Raji (cell line): Measurements from ENCODE around the gene RPL26.
A peak's percentile ranks its signal among the peaks of the same experiment; 100 is the strongest.

Experiments
- POLR2A ChIP-seq: IDR thresholded peaks from 2 replicates; pipeline ENCODE4 v1.6.1; 2011; ENCODE audit warnings: low read depth, low read length, control low read depth; ENCODE audit not compliant: insufficient read depth

The RPL26 gene

DNA sequence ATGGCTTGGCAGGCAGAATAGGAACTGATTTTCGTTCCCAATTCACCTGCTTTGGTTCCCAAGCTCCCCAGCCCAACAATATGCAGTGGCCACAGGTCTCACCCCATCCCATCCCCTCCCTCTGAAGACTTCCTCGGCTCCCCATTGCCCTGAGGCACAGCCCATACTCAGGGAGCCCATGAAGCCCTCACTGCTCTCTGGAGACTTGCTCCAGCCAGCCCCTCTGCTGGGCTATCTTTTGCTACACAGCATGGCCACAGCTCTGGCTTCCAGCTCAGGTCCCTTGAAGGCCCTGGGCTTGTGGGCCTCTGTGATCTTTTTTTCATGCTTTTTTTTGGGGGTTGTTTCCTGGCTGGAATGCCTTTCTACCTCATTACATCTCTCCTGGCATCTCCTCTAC is 23.2 kb upstream of the RPL26 start:
- TF ChIP-seq POLR2A, result no peak

DNA sequence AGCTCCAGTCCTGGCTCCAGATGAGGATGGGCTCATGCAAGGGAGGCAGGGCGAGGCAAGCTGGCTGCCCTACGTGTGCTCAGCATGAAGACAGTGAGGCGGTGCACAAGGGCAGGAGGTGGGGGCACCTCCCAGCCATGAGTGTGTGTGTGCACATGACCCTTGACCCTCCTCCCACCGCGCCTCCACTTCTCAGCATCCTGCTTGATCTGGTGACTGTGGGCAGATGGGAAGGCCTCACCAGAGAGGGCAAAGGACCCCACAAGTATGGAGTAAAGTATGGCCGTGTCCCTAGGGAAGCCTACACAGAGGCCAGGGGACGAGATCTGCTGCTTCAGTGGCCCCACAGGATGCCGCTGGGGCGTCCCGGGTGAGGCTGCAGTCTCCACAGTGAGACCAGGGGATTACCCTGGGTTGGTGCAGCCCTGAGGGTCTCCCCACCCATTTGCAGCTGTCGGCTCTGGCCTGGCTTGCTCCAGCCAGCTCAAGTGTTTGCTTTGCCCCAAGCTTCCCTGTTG is 22.6 kb upstream of the RPL26 start:
- no peak for TF ChIP-seq POLR2A

DNA sequence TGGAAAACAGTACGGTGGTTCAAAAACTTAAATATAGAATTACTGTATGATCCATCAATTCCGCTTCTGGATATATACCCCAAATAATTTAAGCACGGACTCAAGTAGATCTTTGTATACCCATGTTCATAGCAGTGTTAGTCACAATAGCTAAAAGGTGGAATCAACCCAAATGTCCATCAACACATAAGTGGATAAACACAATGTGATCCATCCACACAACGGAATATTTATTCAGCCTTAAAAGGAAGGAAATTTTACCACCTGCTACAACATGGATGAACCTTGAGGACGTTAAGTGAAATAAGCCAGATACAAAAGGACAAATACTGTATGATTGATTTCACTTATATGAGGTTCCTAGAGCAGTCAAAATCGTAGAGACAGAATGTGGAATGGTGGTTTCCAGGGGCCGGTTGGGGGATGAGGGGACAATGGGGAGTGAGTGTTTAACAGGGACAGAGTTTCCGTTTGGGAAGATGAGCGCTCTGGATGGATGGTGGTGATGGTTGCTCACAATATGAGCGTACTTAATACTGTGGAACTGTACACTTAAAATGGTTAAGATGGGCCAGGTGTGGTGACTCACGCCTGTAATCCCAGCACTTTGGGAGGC is 20.0 kb upstream of the RPL26 start:
- no peak for TF ChIP-seq POLR2A

DNA sequence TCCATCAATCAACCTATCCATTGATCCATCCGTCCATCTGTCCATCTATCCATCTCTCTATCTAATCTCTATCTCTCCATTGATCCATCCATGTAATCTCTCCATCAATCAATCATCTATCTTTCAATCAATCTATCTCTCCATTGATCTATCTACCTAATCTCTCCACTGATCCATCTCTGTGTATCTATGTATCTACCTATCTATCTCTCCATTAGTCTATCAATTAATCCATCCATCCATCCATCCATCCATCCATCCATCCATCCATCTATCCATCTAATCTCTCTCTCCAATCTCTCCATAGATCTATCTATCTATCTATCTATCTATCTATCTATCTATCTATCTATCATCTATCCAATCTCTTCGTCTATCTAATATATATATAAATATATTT is 18.1 kb upstream of the RPL26 start:
- no peak for TF ChIP-seq POLR2A

GRCh38 chr17:8398980-8399379 is 16.0 kb upstream of the RPL26 start:
- no peak for TF ChIP-seq POLR2A

DNA sequence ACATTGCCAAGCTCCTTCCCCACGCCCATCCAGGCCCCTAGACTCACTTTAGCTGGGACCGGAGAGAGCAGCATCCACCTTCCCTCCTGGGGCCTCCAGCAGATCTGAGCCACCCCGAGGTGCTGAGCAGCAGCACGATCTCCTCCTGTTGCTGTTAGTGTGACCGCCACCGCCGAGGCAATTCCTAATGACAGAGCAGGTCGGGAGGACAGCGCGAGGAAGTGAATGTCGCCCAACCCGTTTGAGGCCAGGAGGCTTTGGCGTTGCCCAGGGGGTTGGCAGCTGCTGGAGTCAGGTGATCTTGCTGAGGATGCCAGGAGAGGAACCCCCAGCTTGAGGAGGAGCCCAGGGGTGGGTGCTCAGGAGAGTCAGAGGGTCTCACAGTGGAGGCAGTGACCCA is 14.6 kb upstream of the RPL26 start, which contains the start of gene RNF222:
TSS of gene RNF222 (minus strand) at position 192 of the 400 bp plus-strand sequence. CDS start 4,366 bp downstream, outside the sequence.
- no peak for TF ChIP-seq POLR2A

DNA sequence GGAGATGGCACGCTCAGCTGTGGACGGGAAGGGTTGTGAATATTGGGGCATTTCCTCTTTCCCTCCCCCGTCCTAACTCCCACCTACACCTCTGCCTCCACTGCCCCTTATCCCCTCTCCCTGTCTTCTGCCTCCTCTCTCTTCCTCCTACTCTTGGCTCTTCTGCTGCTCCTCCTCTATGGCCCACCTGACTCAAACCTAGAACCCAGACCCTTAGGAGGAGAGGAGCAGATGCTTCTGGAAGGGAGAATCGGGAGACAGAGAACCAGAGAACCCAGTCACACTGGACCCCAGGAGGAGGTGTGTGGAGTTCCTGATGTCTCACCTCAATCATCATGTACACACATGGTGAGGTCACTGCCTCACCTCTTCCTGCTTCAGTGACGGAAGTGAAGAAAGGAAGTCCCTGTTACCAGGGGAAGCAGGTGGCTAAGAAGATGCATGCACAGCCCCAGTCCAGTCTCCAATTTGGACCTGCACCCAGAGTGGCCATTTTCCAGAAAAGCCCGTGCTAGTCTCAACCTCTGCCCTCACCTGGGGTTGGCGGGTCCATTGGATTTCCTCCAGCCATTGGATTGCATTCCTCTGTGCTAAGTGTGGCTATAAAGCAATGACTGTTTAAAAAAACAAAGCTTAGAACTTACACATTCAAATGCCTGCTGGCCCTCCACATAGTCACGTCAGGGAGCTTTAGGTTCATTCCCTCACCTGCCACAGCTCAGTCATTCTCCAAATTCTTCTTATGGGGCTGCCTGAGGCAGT is 10.7 kb upstream of the RPL26 start:
- TF ChIP-seq POLR2A, result peak; percentile 52

GRCh38 chr17:8392674-8393469 is 9.9 kb upstream of the RPL26 start:
- no peak for TF ChIP-seq POLR2A

DNA sequence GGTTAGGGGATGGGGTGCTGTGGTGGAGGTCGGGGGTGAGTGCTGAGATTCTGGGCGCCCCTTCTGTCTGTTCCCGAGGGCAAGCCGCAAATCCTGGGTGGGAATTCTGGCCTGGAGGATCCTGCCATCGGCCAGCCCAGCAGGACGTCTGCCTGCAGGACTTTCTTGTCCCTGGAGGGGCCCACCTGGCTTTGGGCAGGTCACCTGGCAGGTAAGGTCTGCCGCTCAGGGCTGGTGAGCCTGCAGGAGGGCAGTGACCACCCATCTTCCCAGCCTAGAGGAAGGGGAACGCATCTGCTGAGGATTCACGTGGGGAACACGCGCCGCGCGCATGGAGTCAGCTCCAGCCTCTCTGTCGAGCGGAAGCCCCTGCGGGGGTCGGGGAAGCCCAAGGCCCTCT is 9.3 kb upstream of the RPL26 start:
- no peak for TF ChIP-seq POLR2A

- TF ChIP-seq POLR2A, result no peak
Observed at GRCh38 chr17:8391711-8392110, 8.7 kb upstream of the RPL26 start.

DNA sequence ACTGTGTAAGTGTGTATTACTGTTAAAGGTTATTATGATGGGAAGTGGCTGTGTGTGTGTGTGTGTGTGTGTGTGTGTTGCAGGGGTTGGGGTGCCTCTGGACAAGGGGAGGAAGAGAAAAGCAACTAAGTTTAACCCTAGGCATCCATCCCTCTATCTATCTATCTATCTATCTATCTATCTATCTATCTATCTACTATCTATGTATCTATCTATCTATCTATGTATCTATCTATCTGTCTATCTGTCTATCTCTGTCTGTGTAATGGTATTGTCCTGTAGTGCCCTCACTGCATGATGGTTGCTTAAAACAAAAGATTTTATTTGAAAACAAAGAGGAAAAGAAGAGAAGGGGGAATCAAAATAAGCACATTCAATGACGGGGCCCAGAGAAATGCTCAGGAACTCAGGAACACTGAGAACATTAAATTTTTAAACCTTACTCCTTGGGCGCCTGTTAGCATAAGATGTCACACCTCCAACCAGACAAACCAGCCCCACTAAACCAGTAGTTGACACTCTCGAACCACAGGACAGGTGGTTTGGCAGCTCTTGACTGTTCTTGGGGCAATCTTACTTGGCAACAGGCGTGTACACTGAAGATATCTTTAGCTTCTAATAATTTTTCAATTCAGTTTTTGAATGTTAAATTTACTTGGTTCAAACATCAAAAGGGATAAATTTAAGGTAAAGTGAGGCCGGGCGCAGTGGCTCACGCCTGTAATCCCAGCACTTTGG is 5.1 kb upstream of the RPL26 start:
- no peak for TF ChIP-seq POLR2A

DNA sequence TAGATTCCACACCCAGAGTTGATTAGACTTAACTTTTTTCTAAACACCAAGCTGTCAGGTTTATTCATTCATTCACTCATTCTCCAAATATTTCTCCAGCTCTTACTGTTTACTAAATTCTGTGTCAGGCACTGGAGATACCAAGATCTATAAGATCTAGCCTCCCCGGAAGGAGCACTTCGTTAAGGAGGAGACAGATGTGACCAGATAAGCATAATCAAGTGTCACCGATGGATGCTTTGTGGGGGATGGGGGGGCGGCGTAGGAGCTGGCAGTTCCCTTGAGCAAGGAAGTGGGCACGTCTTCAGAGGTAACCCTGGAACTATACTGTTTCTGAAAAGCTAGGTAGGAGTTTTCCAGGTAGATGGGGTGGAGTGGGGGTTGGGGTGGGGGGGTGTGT is 3.8 kb upstream of the RPL26 start:
- TF ChIP-seq POLR2A, result no peak

DNA sequence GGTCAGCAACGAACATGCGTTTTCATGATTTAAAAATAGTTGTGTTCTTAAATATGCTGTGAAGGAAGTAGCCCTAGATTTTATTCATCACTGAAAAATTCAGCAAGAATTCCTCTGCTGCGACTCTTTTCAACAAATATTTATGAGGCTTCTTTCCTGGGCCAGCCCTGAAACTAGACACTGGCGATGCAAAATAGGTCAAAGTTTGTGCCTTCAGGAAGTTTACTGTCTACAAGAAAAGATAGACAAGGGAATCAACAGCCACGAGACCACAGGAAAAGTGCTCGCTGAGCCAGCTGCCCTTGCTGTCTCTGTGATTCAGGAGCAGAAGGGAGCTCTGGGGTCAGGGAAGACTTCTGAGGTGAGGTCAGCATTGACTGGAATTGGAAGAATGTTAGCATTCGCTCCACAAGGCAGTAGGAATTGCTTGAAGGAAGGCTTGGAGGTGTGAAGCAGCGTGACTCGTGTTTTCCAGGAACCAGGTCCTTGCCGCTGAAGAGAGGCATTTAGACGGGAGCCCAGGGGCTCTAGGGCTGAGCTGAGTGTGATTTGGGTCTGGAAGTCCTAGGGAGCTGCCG is 1.9 kb upstream of the RPL26 start:
- TF ChIP-seq POLR2A, result no peak

DNA sequence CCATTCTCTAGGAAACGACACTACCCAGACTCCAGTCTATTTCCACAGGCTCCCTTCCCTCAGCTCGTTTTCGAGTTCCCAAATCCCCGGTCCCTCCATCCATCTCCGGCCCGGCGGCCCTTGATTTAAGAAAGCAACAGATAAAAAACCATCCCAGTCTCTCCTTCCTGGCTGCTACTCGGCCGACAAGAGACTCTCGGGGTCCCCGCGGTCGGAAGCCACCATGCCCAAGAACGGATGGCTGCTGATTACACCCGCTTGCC is 182 bp downstream of the RPL26 start:
- TF ChIP-seq POLR2A, result no peak
